Parietal lobe (tissue), 2 donors: ENCODE measurements around the gene MMADHC. TPM values are rescaled to one million over a fixed set of nuclear protein-coding genes. Genes with fewer than 3 reads are reported as not detected.

Experiments
- small RNA-seq: library from RNA; depleted of rRNA; stranded (forward); fragments of <200 nt; gene quantifications from one replicate; pipeline ENCODE3, GENCODE V24; 2014; ENCODE audit warnings: low replicate concordance
- total RNA-seq: library from RNA; depleted of rRNA; stranded (reverse); fragments of >200 nt; gene quantifications from one replicate; pipeline ENCODE4 v1.2.3, GENCODE V29; 2014

The MMADHC gene
- total RNA-seq, result 99.5 TPM

GRCh38 chr2:149587220-149587949 lies at the start of gene MMADHC:
TSS of gene MMADHC (minus strand) at chr2:149587775. CDS start at chr2:149587097, 678 bp downstream.

Small RNAs within 50 kb of the gene (small RNA-seq; reads per million reads assigned to genes)
- not detected for gene RNU6-601P
